ENCODE data around the gene WBP4. TPM values are rescaled to one million over a fixed set of nuclear protein-coding genes. Genes with fewer than 3 reads are reported as not detected.

WBP4 gene
- polyA plus RNA-seq, 1 of the 3 experiments (the other 2 are of a cell fraction) = 6.4 TPM

DNA sequence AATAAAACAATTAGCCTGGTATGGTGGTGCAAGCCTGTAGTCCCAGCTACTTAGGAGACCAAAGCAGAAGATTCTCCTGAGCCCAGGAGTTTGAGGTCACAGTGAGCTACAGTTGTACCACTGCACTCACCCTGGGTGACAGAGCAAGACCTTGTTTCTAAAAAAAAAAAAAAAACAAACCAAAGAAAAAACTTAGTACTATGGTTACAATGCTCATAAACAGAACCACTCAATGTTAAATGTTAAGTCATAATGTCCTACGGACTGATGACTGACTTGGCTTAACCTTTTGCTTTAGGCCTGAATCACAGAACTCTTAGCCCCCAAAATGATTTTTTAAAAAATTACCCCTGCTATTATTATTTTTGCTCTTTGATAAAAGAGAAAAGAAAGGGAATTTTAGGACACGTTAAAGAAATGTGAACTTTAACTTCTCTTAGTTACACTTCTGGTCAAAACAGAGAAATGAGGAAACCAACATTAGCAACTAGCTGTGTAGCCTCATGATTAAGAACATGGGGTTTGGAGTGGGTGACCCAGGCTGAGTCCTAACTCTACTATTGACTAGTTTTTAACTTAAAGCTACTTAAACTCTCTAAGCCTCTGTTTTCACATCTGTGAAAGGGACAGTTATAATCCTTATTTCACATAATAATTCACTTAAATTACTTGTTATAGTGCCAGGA, 28.5 kb upstream of the WBP4 start (continued):
- TF ChIP-seq, protein P1, sequence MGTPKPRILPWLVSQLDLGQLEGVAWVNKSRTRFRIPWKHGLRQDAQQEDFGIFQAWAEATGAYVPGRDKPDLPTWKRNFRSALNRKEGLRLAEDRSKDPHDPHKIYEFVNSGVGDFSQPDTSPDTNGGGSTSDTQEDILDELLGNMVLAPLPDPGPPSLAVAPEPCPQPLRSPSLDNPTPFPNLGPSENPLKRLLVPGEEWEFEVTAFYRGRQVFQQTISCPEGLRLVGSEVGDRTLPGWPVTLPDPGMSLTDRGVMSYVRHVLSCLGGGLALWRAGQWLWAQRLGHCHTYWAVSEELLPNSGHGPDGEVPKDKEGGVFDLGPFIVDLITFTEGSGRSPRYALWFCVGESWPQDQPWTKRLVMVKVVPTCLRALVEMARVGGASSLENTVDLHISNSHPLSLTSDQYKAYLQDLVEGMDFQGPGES (IDR thresholded peaks at IDR 0.05; ENCODE audit: low read depth, low read length) = no peak
- TF ChIP-seq, protein P2, sequence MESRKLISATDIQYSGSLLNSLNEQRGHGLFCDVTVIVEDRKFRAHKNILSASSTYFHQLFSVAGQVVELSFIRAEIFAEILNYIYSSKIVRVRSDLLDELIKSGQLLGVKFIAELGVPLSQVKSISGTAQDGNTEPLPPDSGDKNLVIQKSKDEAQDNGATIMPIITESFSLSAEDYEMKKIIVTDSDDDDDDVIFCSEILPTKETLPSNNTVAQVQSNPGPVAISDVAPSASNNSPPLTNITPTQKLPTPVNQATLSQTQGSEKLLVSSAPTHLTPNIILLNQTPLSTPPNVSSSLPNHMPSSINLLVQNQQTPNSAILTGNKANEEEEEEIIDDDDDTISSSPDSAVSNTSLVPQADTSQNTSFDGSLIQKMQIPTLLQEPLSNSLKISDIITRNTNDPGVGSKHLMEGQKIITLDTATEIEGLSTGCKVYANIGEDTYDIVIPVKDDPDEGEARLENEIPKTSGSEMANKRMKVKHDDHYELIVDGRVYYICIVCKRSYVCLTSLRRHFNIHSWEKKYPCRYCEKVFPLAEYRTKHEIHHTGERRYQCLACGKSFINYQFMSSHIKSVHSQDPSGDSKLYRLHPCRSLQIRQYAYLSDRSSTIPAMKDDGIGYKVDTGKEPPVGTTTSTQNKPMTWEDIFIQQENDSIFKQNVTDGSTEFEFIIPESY (IDR thresholded peaks at IDR 0.05; ENCODE audit: borderline replicate concordance, low read depth) = no peak
- TF ChIP-seq MEF2A (IDR thresholded peaks at IDR 0.05; ENCODE audit: borderline replicate concordance, low read depth) (no peak), FOXM1 (IDR thresholded peaks at IDR 0.05; ENCODE audit: low read depth) (no peak), TEAD4 (IDR thresholded peaks at IDR 0.05; ENCODE audit: borderline replicate concordance, insufficient read depth) (no peak)

- Histone ChIP-seq H3K36me3 (replicated peaks in 1 of 2; ENCODE audit: control insufficient read depth in 1 of 2, insufficient read depth in 2 of 2, low read length in 1 of 2) (peaks cover 0 to 4% of the 10 kb centered on the region in 2 experiments), H2AFZ (ENCODE audit: low read depth) (no peak overlapping the region), H4K20me1 (ENCODE audit: insufficient read depth) (peaks cover 14% of the 10 kb centered on the region), H3K9me2 (no peaks in the 10 kb centered on the region), H3K4me2 (no peak overlapping the region), H3K9me3 (no peaks in the 10 kb centered on the region), H3K79me2 (ENCODE audit: insufficient read depth) (peaks cover 68% of the 10 kb centered on the region), H3K9ac (no peak overlapping the region), H3F3A (replicated peaks; ENCODE audit: insufficient read depth) (peaks cover 2% of the 10 kb centered on the region), H3K4me1 (ENCODE audit: control insufficient read depth in 1 of 2, insufficient read depth in 2 of 2, low read depth in 1 of 2, low read length in 1 of 2) (no peaks in the 10 kb centered on the region), H3K27me3 (ENCODE audit: insufficient read depth) (no peaks in the 10 kb centered on the region), H3K4me3 (ENCODE audit: low read depth in 2 of 2, low read length in 1 of 2) (no peak overlapping the region), H3K27ac (ENCODE audit: low read depth in 2 of 2, low read length in 1 of 2) (no peak overlapping the region)
- TF ChIP-seq PBX3 (IDR thresholded peaks at IDR 0.05) (no peak), TEAD4 (IDR thresholded peaks at IDR 0.05; ENCODE audit: borderline replicate concordance, insufficient read depth) (no peak), YY1 (IDR thresholded peaks at IDR 0.05; ENCODE audit: low read depth) (no peak), CHD2 (IDR thresholded peaks at IDR 0.05; ENCODE audit: low read length, partially characterized antibody) (no peak), EP300 (IDR thresholded peaks at IDR 0.05; ENCODE audit: borderline replicate concordance in 1 of 2, low read depth in 1 of 2, low read length in 1 of 2) (no peak), NRF1 (IDR thresholded peaks at IDR 0.05; ENCODE audit: low read depth, low read length) (no peak), USF2 (IDR thresholded peaks at IDR 0.05; ENCODE audit: borderline replicate concordance, low read depth, low read length) (no peak), SIN3A (IDR thresholded peaks at IDR 0.05; ENCODE audit: borderline replicate concordance, low read depth, low read length) (no peak)
- TF ChIP-seq, protein P2 (IDR thresholded peaks at IDR 0.05; ENCODE audit: borderline replicate concordance, low read depth) = no peak
- ChIA-PET CTCF (no interaction called here), POLR2A (no interaction called here)
- no peak for DNase-seq
- WGBS (ENCODE audit: low lambda C conversion rate) = 95% methylated on average over 4 of the region's 4 CpGs
Measured at GRCh38 chr13:41034382-41034781, 26.9 kb upstream of the WBP4 start.
